HEK293 (cell line): Measurements from ENCODE around the gene TMEM181.

Experiments
- CTCF ChIA-PET: fragments of 350-600 bp; formaldehyde crosslinking; extraction: SDS; loops from one replicate; lab custom pipeline; 2021; ENCODE audit warnings: antibody characterized with exemption; lab: Yijun Ruan, JAX
- POLR2A ChIA-PET: fragments of 300-600 bp; formaldehyde crosslinking; extraction: SDS; loops from one replicate; lab custom pipeline; 2020; ENCODE audit warnings: antibody characterized with exemption, inconsistent platforms; lab: Yijun Ruan, JAX
- H3K27ac ChIP-seq: fragments of 200-500 bp; sonication (Bioruptor generic); 2 replicates; pipeline ENCODE4 v1.5.1; 2014; ENCODE audit warnings: low read depth, low read length, control low read depth, inconsistent platforms; ENCODE audit errors: extremely low read depth
- H3K36me3 ChIP-seq, 2 experiments: fragments of 200-500 bp in 1 of 2; sonication (Bioruptor generic) in 1 of 2; 1 replicate in 1 of 2; 2 replicates in 1 of 2; pipeline ENCODE4 v1.5.1; 2014 to 2017; ENCODE audit warnings: inconsistent platforms in 2 of 2, low read length in 2 of 2; ENCODE audit not compliant: control insufficient read depth in 2 of 2, insufficient read depth in 1 of 2
- H3K4me1 ChIP-seq: fragments of 200-500 bp; sonication (Bioruptor generic); 2 replicates; pipeline ENCODE4 v1.5.1; 2014; ENCODE audit warnings: mild to moderate bottlenecking, low read length, inconsistent platforms; ENCODE audit not compliant: control insufficient read depth, insufficient read depth
- H3K4me3 ChIP-seq: 2 replicates; pipeline ENCODE4 v1.5.1; 2011; ENCODE audit warnings: low read depth, mild to moderate bottlenecking, control low read depth, low read length, moderate library complexity
- H3K9me3 ChIP-seq: fragments of 200-500 bp; sonication (Bioruptor generic); 2 replicates; pipeline ENCODE4 v1.5.1; 2014; ENCODE audit warnings: low read depth, low read length, inconsistent platforms; ENCODE audit not compliant: control insufficient read depth, insufficient read depth
- IKZF3 ChIP-seq: fragments of 450-650 bp; IDR thresholded peaks from 2 replicates; pipeline ENCODE4 v1.5.0; 2018; ENCODE audit warnings: missing biosample characterization, mild to moderate bottlenecking, missing genetic modification characterization, moderate library complexity
- KLF10 ChIP-seq: fragments of 450-650 bp; IDR thresholded peaks from 2 replicates; pipeline ENCODE4 v1.5.1; 2018; ENCODE audit warnings: missing biosample characterization, mild to moderate bottlenecking, missing genetic modification characterization
- SP3 ChIP-seq: fragments of 450-650 bp; formaldehyde crosslinking; IDR thresholded peaks from 2 replicates; pipeline ENCODE4 v1.5.1; 2016; ENCODE audit warnings: missing biosample characterization, missing genetic modification characterization
- ZBTB10 ChIP-seq: fragments of 450-650 bp; formaldehyde crosslinking; IDR thresholded peaks from 2 replicates; pipeline ENCODE4 v1.5.1; 2016; ENCODE audit warnings: missing biosample characterization, missing genetic modification characterization
- ZEB2 ChIP-seq: fragments of 450-650 bp; formaldehyde crosslinking; IDR thresholded peaks from 2 replicates; pipeline ENCODE4 v1.5.1; 2016; ENCODE audit warnings: missing biosample characterization, missing genetic modification characterization
- ZFHX2 ChIP-seq: fragments of 450-650 bp; formaldehyde crosslinking; conservative IDR thresholded peaks from 2 replicates; pipeline ENCODE4 v1.5.1; 2016; ENCODE audit warnings: missing biosample characterization, missing genetic modification characterization
- ZFP3 ChIP-seq: fragments of 450-650 bp; formaldehyde crosslinking; IDR thresholded peaks from 2 replicates; pipeline ENCODE4 v1.5.1; 2016; ENCODE audit warnings: low read depth, missing biosample characterization, missing genetic modification characterization
- ZNF114 ChIP-seq: fragments of 450-650 bp; formaldehyde crosslinking; IDR thresholded peaks from 2 replicates; pipeline ENCODE4 v1.5.0; 2017; ENCODE audit warnings: missing biosample characterization, missing genetic modification characterization
- ZNF302 ChIP-seq: fragments of 450-650 bp; formaldehyde crosslinking; IDR thresholded peaks from 2 replicates; pipeline ENCODE4 v1.5.1; 2016; ENCODE audit warnings: missing biosample characterization, missing genetic modification characterization, low read depth
- ZNF324 ChIP-seq: fragments of 450-650 bp; formaldehyde crosslinking; IDR thresholded peaks from 2 replicates; pipeline ENCODE4 v1.5.1; 2016; ENCODE audit warnings: missing biosample characterization, missing genetic modification characterization
- ZNF341 ChIP-seq: fragments of 450-650 bp; formaldehyde crosslinking; IDR thresholded peaks from 2 replicates; pipeline ENCODE4; 2016; ENCODE audit warnings: low read depth, missing biosample characterization, missing genetic modification characterization
- ZNF426 ChIP-seq: fragments of 450-650 bp; formaldehyde crosslinking; IDR thresholded peaks from 2 replicates; pipeline ENCODE4 v1.5.1; 2017; ENCODE audit warnings: missing biosample characterization, missing genetic modification characterization, mild to moderate bottlenecking, inconsistent platforms, moderate library complexity
- ZNF600 ChIP-seq: fragments of 450-650 bp; formaldehyde crosslinking; IDR thresholded peaks from 2 replicates; pipeline ENCODE4 v1.5.1; 2016; ENCODE audit warnings: missing biosample characterization, missing genetic modification characterization
- ZNF629 ChIP-seq: fragments of 450-650 bp; formaldehyde crosslinking; IDR thresholded peaks from 2 replicates; pipeline ENCODE4 v1.5.1; 2017; ENCODE audit warnings: missing biosample characterization, missing genetic modification characterization
- ZNF654 ChIP-seq: fragments of 450-650 bp; formaldehyde crosslinking; IDR thresholded peaks from 2 replicates; pipeline ENCODE4 v1.5.1; 2016; ENCODE audit warnings: low read depth, missing biosample characterization, missing genetic modification characterization
- ZNF692 ChIP-seq: fragments of 450-650 bp; formaldehyde crosslinking; IDR thresholded peaks from 2 replicates; pipeline ENCODE4 v1.5.1; 2016; ENCODE audit warnings: missing biosample characterization, missing genetic modification characterization
- ZNF768 ChIP-seq: fragments of 450-650 bp; formaldehyde crosslinking; IDR thresholded peaks from 2 replicates; pipeline ENCODE4 v1.5.1; 2018; ENCODE audit warnings: missing biosample characterization, mild to moderate bottlenecking, missing genetic modification characterization
- ZNF777 ChIP-seq: fragments of 450-650 bp; formaldehyde crosslinking; IDR thresholded peaks from 2 replicates; pipeline ENCODE4 v1.5.1; 2017; ENCODE audit warnings: missing biosample characterization, missing genetic modification characterization, borderline replicate concordance
- ZNF792 ChIP-seq: fragments of 450-650 bp; formaldehyde crosslinking; IDR thresholded peaks from 2 replicates; pipeline ENCODE4 v1.5.1; 2016; ENCODE audit warnings: missing biosample characterization, missing genetic modification characterization
- ZNF830 ChIP-seq: fragments of 450-650 bp; IDR thresholded peaks from 2 replicates; pipeline ENCODE4 v1.5.0; 2018; ENCODE audit warnings: missing biosample characterization, missing genetic modification characterization, low read depth, mild to moderate bottlenecking, moderate library complexity
- ZSCAN23 ChIP-seq: fragments of 450-650 bp; formaldehyde crosslinking; IDR thresholded peaks from 2 replicates; pipeline ENCODE4 v1.5.1; 2016; ENCODE audit warnings: missing biosample characterization, missing genetic modification characterization
- TF ChIP-seq, protein P1 (sequence below): fragments of 450-650 bp; formaldehyde crosslinking; IDR thresholded peaks from 2 replicates; pipeline ENCODE4 v1.5.1; 2017; ENCODE audit warnings: missing biosample characterization, missing genetic modification characterization
- TF ChIP-seq, protein P2 (sequence below): fragments of 450-650 bp; formaldehyde crosslinking; IDR thresholded peaks from 2 replicates; pipeline ENCODE4 v1.5.1; 2017; ENCODE audit warnings: missing biosample characterization, missing genetic modification characterization
- TF ChIP-seq, protein P3 (sequence below): fragments of 450-650 bp; formaldehyde crosslinking; IDR thresholded peaks from 2 replicates; pipeline ENCODE4 v1.5.1; 2017; ENCODE audit warnings: missing biosample characterization, missing genetic modification characterization

TMEM181 gene

DNA sequence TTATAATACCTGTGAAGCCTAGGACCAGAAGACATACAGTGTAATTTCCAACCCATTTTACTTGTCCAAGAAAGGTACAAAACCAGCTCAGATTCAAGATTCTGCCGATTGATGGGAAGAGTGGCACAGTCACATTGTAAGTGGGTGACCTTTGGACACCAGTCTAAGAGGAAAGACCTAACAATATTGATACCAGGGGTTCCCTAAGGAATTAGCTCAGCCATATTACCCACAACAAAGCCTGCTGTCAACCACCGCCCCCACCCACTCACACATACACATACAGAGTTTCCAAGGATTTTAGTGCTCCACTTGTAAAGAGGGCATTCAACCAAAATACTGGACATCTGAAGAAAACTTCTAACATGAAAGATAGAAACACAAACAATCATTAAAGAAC lies 27.9 kb upstream of the TMEM181 start:
- Histone ChIP-seq H3K27ac (no peak overlapping the region), H3K4me1 (no peaks in the 10 kb centered on the region), H3K9me3 (no peaks in the 10 kb centered on the region), H3K4me3 (no peak overlapping the region), H3K36me3 (no peaks in the 10 kb centered on the region)
- POLR2A ChIA-PET: no interaction called here
- CTCF ChIA-PET: interaction anchor here (1.1 kb wide), 2 partner anchors 13 to 311 kb away, joined by 3 read pairs; no protein-coding TSS in a partner anchor
- TF ChIP-seq ZFHX2: peak; percentile 26; the same call in 1 of the 2 replicates
- TF ChIP-seq ZNF830 (tag by site-specific recombination): no peak
- TF ChIP-seq ZNF777 (tag by site-specific recombination): no peak

- Histone ChIP-seq H3K4me1 (no peaks in the 10 kb centered on the region; the same call in 1 of the 2 replicates), H3K36me3 (no peaks in the 10 kb centered on the region), H3K9me3 (no peaks in the 10 kb centered on the region), H3K27ac (no peak overlapping the region), H3K4me3 (peak overlapping the region; percentile 66)
- POLR2A ChIA-PET: interaction anchor here (1.0 to 1.5 kb wide), 3 partner anchors 10 to 23 kb away, joined by 3 to 4 read pairs (median 3); partner anchors contain the start of gene TMEM181
- CTCF ChIA-PET: interaction anchor here (0.6 kb wide), 1 partner anchor 16 kb away, joined by 3 read pairs; no protein-coding TSS in a partner anchor
- TF ChIP-seq SP3 (tag by site-specific recombination): peak; percentile 84
- TF ChIP-seq ZNF654: no peak
- TF ChIP-seq ZFP3 (tag by site-specific recombination): no peak
- no peak for TF ChIP-seq ZNF768 (tag by site-specific recombination)
- peak; percentile 45; the same call in 1 of the 2 replicates for TF ChIP-seq ZNF692 (tag by site-specific recombination)
- peak; percentile 63; the same call in 1 of the 2 replicates for TF ChIP-seq ZNF324 (tag by site-specific recombination)
- no peak for TF ChIP-seq ZSCAN23 (tag by site-specific recombination)
- peak; percentile 58; the same call in 1 of the 2 replicates for TF ChIP-seq KLF10 (tag by site-specific recombination)
- no peak for TF ChIP-seq ZNF341
- TF ChIP-seq, protein P1, sequence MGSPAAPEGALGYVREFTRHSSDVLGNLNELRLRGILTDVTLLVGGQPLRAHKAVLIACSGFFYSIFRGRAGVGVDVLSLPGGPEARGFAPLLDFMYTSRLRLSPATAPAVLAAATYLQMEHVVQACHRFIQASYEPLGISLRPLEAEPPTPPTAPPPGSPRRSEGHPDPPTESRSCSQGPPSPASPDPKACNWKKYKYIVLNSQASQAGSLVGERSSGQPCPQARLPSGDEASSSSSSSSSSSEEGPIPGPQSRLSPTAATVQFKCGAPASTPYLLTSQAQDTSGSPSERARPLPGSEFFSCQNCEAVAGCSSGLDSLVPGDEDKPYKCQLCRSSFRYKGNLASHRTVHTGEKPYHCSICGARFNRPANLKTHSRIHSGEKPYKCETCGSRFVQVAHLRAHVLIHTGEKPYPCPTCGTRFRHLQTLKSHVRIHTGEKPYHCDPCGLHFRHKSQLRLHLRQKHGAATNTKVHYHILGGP (tag by site-specific recombination): no peak
- TF ChIP-seq ZNF114: no peak
- no peak for TF ChIP-seq ZNF792 (tag by site-specific recombination)
- peak; percentile 68 for TF ChIP-seq IKZF3
- TF ChIP-seq ZBTB10: peak; percentile 67; the same call in 1 of the 2 replicates
- TF ChIP-seq ZNF629 (tag by site-specific recombination): peak; percentile 39
- TF ChIP-seq, protein P2, sequence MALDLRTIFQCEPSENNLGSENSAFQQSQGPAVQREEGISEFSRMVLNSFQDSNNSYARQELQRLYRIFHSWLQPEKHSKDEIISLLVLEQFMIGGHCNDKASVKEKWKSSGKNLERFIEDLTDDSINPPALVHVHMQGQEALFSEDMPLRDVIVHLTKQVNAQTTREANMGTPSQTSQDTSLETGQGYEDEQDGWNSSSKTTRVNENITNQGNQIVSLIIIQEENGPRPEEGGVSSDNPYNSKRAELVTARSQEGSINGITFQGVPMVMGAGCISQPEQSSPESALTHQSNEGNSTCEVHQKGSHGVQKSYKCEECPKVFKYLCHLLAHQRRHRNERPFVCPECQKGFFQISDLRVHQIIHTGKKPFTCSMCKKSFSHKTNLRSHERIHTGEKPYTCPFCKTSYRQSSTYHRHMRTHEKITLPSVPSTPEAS (tag by site-specific recombination): no peak
- TF ChIP-seq, protein P3, sequence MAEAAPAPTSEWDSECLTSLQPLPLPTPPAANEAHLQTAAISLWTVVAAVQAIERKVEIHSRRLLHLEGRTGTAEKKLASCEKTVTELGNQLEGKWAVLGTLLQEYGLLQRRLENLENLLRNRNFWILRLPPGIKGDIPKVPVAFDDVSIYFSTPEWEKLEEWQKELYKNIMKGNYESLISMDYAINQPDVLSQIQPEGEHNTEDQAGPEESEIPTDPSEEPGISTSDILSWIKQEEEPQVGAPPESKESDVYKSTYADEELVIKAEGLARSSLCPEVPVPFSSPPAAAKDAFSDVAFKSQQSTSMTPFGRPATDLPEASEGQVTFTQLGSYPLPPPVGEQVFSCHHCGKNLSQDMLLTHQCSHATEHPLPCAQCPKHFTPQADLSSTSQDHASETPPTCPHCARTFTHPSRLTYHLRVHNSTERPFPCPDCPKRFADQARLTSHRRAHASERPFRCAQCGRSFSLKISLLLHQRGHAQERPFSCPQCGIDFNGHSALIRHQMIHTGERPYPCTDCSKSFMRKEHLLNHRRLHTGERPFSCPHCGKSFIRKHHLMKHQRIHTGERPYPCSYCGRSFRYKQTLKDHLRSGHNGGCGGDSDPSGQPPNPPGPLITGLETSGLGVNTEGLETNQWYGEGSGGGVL (tag by site-specific recombination): peak; percentile 89
- TF ChIP-seq ZNF426 (tag by site-specific recombination): no peak
- peak; percentile 80; the same call in 1 of the 2 replicates for TF ChIP-seq ZEB2 (tag by site-specific recombination)
- TF ChIP-seq ZNF302: no peak
- TF ChIP-seq ZNF600 (tag by site-specific recombination): peak; percentile 74
These were observed 23.6 kb upstream of the TMEM181 start for GRCh38 chr6:158536084-158536890.
